TTC549 (cell line): ENCODE measurements around the gene DYRK1B.
A peak's percentile ranks its signal among the peaks of the same experiment; 100 is the strongest.
"Not testable (repeated sequence)": the region's sequence is repeated elsewhere in the genome, so short reads cannot be mapped to it uniquely, and the experiment has no call there.

Source experiments
- FAIRE-seq: peaks from 2 replicates; lab custom pipeline; 2012; peaks lifted over from hg19 to GRCh38; lab: Jason Lieb, UNC

The DYRK1B gene

GRCh38 chr19:39833464-39834286 lies at the start of gene DYRK1B:
Gene DYRK1B, minus strand, starts transcription at chr19:39834162. Its CDS starts 2,295 bp downstream, at chr19:39831867.
- peak; percentile 15 for FAIRE-seq

- FAIRE-seq, result not testable (repeated sequence)
Observed at GRCh38 chr19:39882645-39883044, 48.7 kb upstream of the DYRK1B start.

- not testable (repeated sequence) for FAIRE-seq
Observed at GRCh38 chr19:39881495-39882110, 47.6 kb upstream of the DYRK1B start.

GRCh38 chr19:39880241-39880640 lies 46.3 kb upstream of the DYRK1B start:
- not testable (repeated sequence) for FAIRE-seq

- FAIRE-seq, result not testable (repeated sequence)
Observed at GRCh38 chr19:39879796-39880195, 45.8 kb upstream of the DYRK1B start.

GRCh38 chr19:39878866-39879265 lies 44.9 kb upstream of the DYRK1B start:
- not testable (repeated sequence) for FAIRE-seq

- FAIRE-seq, result no peak
Observed at GRCh38 chr19:39878398-39878797, 44.4 kb upstream of the DYRK1B start.

- not testable (repeated sequence) for FAIRE-seq
Observed at GRCh38 chr19:39877982-39878381, 44.0 kb upstream of the DYRK1B start.

- not testable (repeated sequence) for FAIRE-seq
Observed at GRCh38 chr19:39877488-39877887, 43.5 kb upstream of the DYRK1B start.

GRCh38 chr19:39876486-39876885 lies 42.5 kb upstream of the DYRK1B start:
- not testable (repeated sequence) for FAIRE-seq

- FAIRE-seq, result not testable (repeated sequence)
Observed at GRCh38 chr19:39875401-39875864, 41.5 kb upstream of the DYRK1B start.

GRCh38 chr19:39874404-39874803 lies 40.4 kb upstream of the DYRK1B start:
- FAIRE-seq, result no peak

GRCh38 chr19:39873385-39873784 lies 39.4 kb upstream of the DYRK1B start:
- no peak for FAIRE-seq

- no peak for FAIRE-seq
Observed at GRCh38 chr19:39871886-39872866, 38.2 kb upstream of the DYRK1B start.

- FAIRE-seq, result no peak
Observed at GRCh38 chr19:39871362-39871761, 37.4 kb upstream of the DYRK1B start.

GRCh38 chr19:39870171-39870971 lies 36.4 kb upstream of the DYRK1B start:
- FAIRE-seq, result no peak

- no peak for FAIRE-seq
Observed at GRCh38 chr19:39867952-39868351, 34.0 kb upstream of the DYRK1B start.

- FAIRE-seq, result no peak
Observed at GRCh38 chr19:39867133-39867532, 33.2 kb upstream of the DYRK1B start.

GRCh38 chr19:39865953-39866352 lies 32.0 kb upstream of the DYRK1B start:
- no peak for FAIRE-seq

GRCh38 chr19:39865186-39865585 lies 31.2 kb upstream of the DYRK1B start:
- no peak for FAIRE-seq

- FAIRE-seq, result no peak
Observed at GRCh38 chr19:39864118-39864517, 30.2 kb upstream of the DYRK1B start.
